Neuronal stem cell (in vitro differentiated cells): ENCODE measurements around the gene PDZRN4.

Experiments
- DNase-seq: peaks from one replicate; pipeline ENCODE4 v3.0.0-alpha.2; 2013; ENCODE audit warnings: low spot score
- H2AFZ ChIP-seq: one replicate; pipeline ENCODE4 v1.6.1; 2013; ENCODE audit warnings: mild to moderate bottlenecking, low read length, inconsistent platforms
- H2AK5ac ChIP-seq: 2 replicates; pipeline ENCODE4 v1.6.1; 2013; ENCODE audit warnings: low read depth, mild to moderate bottlenecking, inconsistent platforms, low read length, moderate library complexity, mixed read lengths
- H2BK120ac ChIP-seq: 2 replicates; pipeline ENCODE4 v1.6.1; 2013; ENCODE audit warnings: low read depth, mild to moderate bottlenecking, inconsistent platforms, low read length, moderate library complexity, mixed read lengths
- H2BK12ac ChIP-seq: one replicate; pipeline ENCODE4 v1.6.1; 2013; ENCODE audit warnings: low read length, inconsistent platforms
- H2BK15ac ChIP-seq: 2 replicates; pipeline ENCODE4 v1.6.1; 2013; ENCODE audit warnings: mild to moderate bottlenecking, low read length, inconsistent platforms, mixed read lengths
- H2BK5ac ChIP-seq: one replicate; pipeline ENCODE4 v1.6.1; 2013; ENCODE audit warnings: inconsistent platforms, mild to moderate bottlenecking, low read length, moderate library complexity
- H3K14ac ChIP-seq: one replicate; pipeline ENCODE4 v1.6.1; 2013; ENCODE audit warnings: low read length, inconsistent platforms
- H3K18ac ChIP-seq: 2 replicates; pipeline ENCODE4 v1.6.1; 2013; ENCODE audit warnings: low read length, inconsistent platforms
- H3K23ac ChIP-seq: 2 replicates; pipeline ENCODE4 v1.6.1; 2013; ENCODE audit warnings: low read depth, mild to moderate bottlenecking, mixed read lengths, low read length, inconsistent platforms; ENCODE audit not compliant: poor library complexity
- H3K27ac ChIP-seq: replicated peaks from 3 replicates; pipeline ENCODE4 v1.5.1; 2013; ENCODE audit warnings: low read length, inconsistent platforms
- H3K27me3 ChIP-seq, 3 experiments: 2 replicates each; pipeline ENCODE4 v1.6.1; 2013; ENCODE audit warnings: low read length in 3 of 3, mild to moderate bottlenecking in 2 of 3, inconsistent platforms in 1 of 3, low read depth in 1 of 3, mixed read lengths in 1 of 3, moderate library complexity in 1 of 3; ENCODE audit not compliant: control insufficient read depth in 3 of 3, insufficient read depth in 3 of 3
- H3K36me3 ChIP-seq, 2 donors: replicated peaks in 1 of 2; 2 replicates each; pipeline ENCODE4 v1.6.1; 2013; ENCODE audit warnings: low read length in 2 of 2; ENCODE audit not compliant: control insufficient read depth in 2 of 2, insufficient read depth in 2 of 2
- H3K4ac ChIP-seq: 2 replicates; pipeline ENCODE4 v1.6.1; 2013; ENCODE audit warnings: inconsistent platforms, mild to moderate bottlenecking, low read length, moderate library complexity
- H3K4me1 ChIP-seq, 2 donors: 1 replicate in 1 of 2; 2 replicates in 1 of 2; pipeline ENCODE4 v1.6.1; 2013; ENCODE audit warnings: low read length in 2 of 2, low read depth in 1 of 2; ENCODE audit not compliant: control insufficient read depth in 2 of 2, insufficient read depth in 1 of 2
- H3K4me2 ChIP-seq: one replicate; pipeline ENCODE4 v1.6.1; 2013; ENCODE audit warnings: mild to moderate bottlenecking, low read length, inconsistent platforms; ENCODE audit not compliant: insufficient read depth, poor library complexity, severe bottlenecking
- H3K4me3 ChIP-seq, 2 donors: 2 replicates each; pipeline ENCODE4 v1.5.1; 2013; ENCODE audit warnings: low read length in 2 of 2, mild to moderate bottlenecking in 2 of 2, inconsistent platforms in 1 of 2, moderate library complexity in 1 of 2
- H3K79me1 ChIP-seq: one replicate; pipeline ENCODE4 v1.6.1; 2013; ENCODE audit warnings: low read depth, mild to moderate bottlenecking, inconsistent platforms, low read length, moderate library complexity
- H3K9ac ChIP-seq: one replicate; pipeline ENCODE4 v1.6.1; 2013; ENCODE audit warnings: mild to moderate bottlenecking, low read depth, low read length, inconsistent platforms; ENCODE audit not compliant: poor library complexity
- H3K9me3 ChIP-seq, 2 donors: replicated peaks in 1 of 2; 2 replicates each; pipeline versions ENCODE3 to v1.6.1; 2013; ENCODE audit warnings: low read length in 2 of 2, mild to moderate bottlenecking in 2 of 2, inconsistent platforms in 1 of 2, low read depth in 1 of 2, mixed read lengths in 1 of 2, moderate library complexity in 1 of 2; ENCODE audit not compliant: control insufficient read depth in 2 of 2, insufficient read depth in 1 of 2
- H4K8ac ChIP-seq: one replicate; pipeline ENCODE4 v1.6.1; 2013; ENCODE audit warnings: low read depth, mild to moderate bottlenecking, inconsistent platforms, low read length, moderate library complexity
- H4K91ac ChIP-seq: one replicate; pipeline ENCODE4 v1.6.1; 2013; ENCODE audit warnings: low read length, low read depth, mild to moderate bottlenecking, inconsistent platforms; ENCODE audit not compliant: poor library complexity
- WGBS, 2 donors: extraction: QIAGEN DNeasy Blood & Tissue Kit; methylation state at CpG; one replicate each; pipeline ENCODE4 v1.1.7; 2013; ENCODE audit warnings: missing lambda C conversion rate in 2 of 2, mixed read lengths in 1 of 2; ENCODE audit not compliant: insufficient read length in 2 of 2, insufficient replicate concordance in 1 of 2; ENCODE audit errors: extremely low coverage in 2 of 2; 5-methylcytosine and 5-hydroxymethylcytosine counted together

PDZRN4 gene

DNA sequence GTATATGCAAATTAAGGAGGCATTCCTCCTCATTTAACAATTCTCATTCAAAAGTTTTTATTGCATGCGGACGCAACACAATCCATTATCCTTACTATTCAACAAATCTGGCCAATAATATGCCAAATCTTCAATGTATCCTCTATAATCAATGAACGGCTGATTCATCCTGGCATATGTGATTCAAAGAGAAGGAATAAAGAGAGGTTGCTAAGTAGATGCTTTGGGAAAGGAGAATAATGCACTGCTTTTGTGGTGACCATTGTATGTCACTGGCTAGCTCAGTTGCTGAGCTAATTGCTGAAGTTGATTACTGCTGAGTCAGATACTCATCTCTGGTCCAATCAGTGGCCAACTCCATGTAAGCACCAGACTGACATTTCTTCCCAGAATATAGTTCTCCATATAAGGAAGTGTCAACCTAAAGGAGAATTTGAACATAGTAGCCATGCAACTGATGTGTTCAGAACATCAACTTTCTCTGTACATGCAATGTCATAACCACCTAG is 148.0 kb downstream of the PDZRN4 start:
- H3K4me3 ChIP-seq = no peak overlapping the region
- DNase-seq = no peak

DNA sequence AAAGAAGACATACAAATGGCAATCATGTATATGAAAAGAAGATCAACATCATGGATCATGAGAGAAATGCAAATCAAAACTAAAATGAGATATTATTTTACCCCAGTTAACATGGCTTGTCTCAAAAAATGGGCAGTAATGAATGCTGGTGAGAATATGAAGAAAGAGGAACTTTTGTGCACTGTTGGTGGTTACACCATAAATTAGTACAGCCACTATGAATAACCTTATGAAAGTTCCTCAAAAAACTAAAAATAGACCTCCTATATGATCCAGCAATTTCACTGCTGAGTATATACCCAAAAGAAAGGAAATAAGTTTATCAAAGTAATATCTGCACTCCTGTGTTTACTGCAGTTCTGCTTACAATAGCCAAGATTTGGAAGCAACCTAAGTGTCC is 151.7 kb downstream of the PDZRN4 start:
- no peak overlapping the region for H3K27ac ChIP-seq
- no peak overlapping the region for H4K8ac ChIP-seq
- no peak overlapping the region for H2BK15ac ChIP-seq
- H3K14ac ChIP-seq = no peak overlapping the region
- H3K9ac ChIP-seq = no peak overlapping the region
- H3K9me3 ChIP-seq = peaks cover 0 to 15% of the 10 kb centered on the region in 2 donors
- no peak overlapping the region for H2BK120ac ChIP-seq
- DNase-seq = no peak
- no peak overlapping the region for H2BK5ac ChIP-seq
- H2AK5ac ChIP-seq = no peak overlapping the region
- no peak overlapping the region for H3K23ac ChIP-seq
- no peak overlapping the region for H4K91ac ChIP-seq
- no peaks in the 10 kb centered on the region for H3K36me3 ChIP-seq
- H3K4ac ChIP-seq = no peak overlapping the region
- no peak overlapping the region for H2BK12ac ChIP-seq
- no peaks in the 10 kb centered on the region for H3K79me1 ChIP-seq
- H3K18ac ChIP-seq = no peak overlapping the region
- H3K4me3 ChIP-seq = no peak overlapping the region
- H3K27me3 ChIP-seq = no peaks in the 10 kb centered on the region
- H3K4me2 ChIP-seq = no peak overlapping the region
- H3K4me1 ChIP-seq = peaks cover 0 to 6% of the 10 kb centered on the region in 2 donors
- H2AFZ ChIP-seq = no peak overlapping the region

More for the DNA sequence above, 148.0 kb downstream of the PDZRN4 start:
- H3K4ac ChIP-seq = no peak overlapping the region
- H2AK5ac ChIP-seq = no peak overlapping the region
- H3K27ac ChIP-seq = no peak overlapping the region
- H4K8ac ChIP-seq = no peak overlapping the region
- H2BK5ac ChIP-seq = no peak overlapping the region
- no peak overlapping the region for H4K91ac ChIP-seq
- no peaks in the 10 kb centered on the region for H3K79me1 ChIP-seq
- no peaks in the 10 kb centered on the region for H3K27me3 ChIP-seq
- H3K4me1 ChIP-seq = peaks cover 7 to 24% of the 10 kb centered on the region in 2 donors
- no peak overlapping the region for H2BK12ac ChIP-seq
- no peaks in the 10 kb centered on the region for H3K36me3 ChIP-seq
- H3K4me2 ChIP-seq = no peak overlapping the region
- H3K9ac ChIP-seq = no peak overlapping the region
- H2AFZ ChIP-seq = no peak overlapping the region
- no peak overlapping the region for H3K14ac ChIP-seq
- H3K23ac ChIP-seq = no peak overlapping the region
- WGBS, 2 donors = no CpG with 5 or more reads among the region's 3 CpGs
- H3K18ac ChIP-seq = no peak overlapping the region
- H2BK15ac ChIP-seq = no peak overlapping the region
- H2BK120ac ChIP-seq = no peak overlapping the region
- H3K9me3 ChIP-seq = peaks cover 0 to 10% of the 10 kb centered on the region in 2 donors

- Histone ChIP-seq H3K4me1 (peaks cover 0 to 5% of the 10 kb centered on the region in 2 donors), H4K8ac (no peak overlapping the region), H4K91ac (no peak overlapping the region), H3K4ac (no peak overlapping the region), H2BK5ac (no peak overlapping the region), H3K9ac (no peak overlapping the region), H3K14ac (no peak overlapping the region), H3K9me3 (peaks cover 0 to 9% of the 10 kb centered on the region in 2 donors), H2AFZ (peak overlapping the region; percentile 72), H3K18ac (no peak overlapping the region), H3K79me1 (no peaks in the 10 kb centered on the region), H2BK120ac (no peak overlapping the region), H3K27me3 (no peaks in the 10 kb centered on the region), H3K27ac (no peak overlapping the region), H3K23ac (no peak overlapping the region), H2AK5ac (no peak overlapping the region), H3K4me3 (no peak overlapping the region), H3K36me3 (no peaks in the 10 kb centered on the region), H3K4me2 (no peak overlapping the region), H2BK12ac (no peak overlapping the region), H2BK15ac (no peak overlapping the region)
- DNase-seq = no peak
- no CpG with 5 or more reads among the region's 8 CpGs for WGBS, 2 donors
Observed at GRCh38 chr12:41344776-41345470, 156.8 kb downstream of the PDZRN4 start.

- Histone ChIP-seq H2AK5ac (no peak overlapping the region), H2AFZ (no peak overlapping the region), H3K4me2 (no peak overlapping the region), H3K9ac (no peak overlapping the region), H4K8ac (no peak overlapping the region), H2BK120ac (no peak overlapping the region), H3K18ac (no peak overlapping the region), H3K36me3 (no peaks in the 10 kb centered on the region), H3K23ac (no peak overlapping the region), H3K27ac (no peak overlapping the region), H2BK5ac (no peak overlapping the region), H3K27me3 (no peaks in the 10 kb centered on the region), H3K4me3 (no peak overlapping the region), H3K4ac (no peak overlapping the region), H2BK12ac (no peak overlapping the region), H4K91ac (no peak overlapping the region), H3K14ac (no peak overlapping the region), H2BK15ac (no peak overlapping the region), H3K79me1 (no peaks in the 10 kb centered on the region), H3K9me3 (peaks cover 0 to 3% of the 10 kb centered on the region in 2 donors), H3K4me1 (peaks cover 0 to 5% of the 10 kb centered on the region in 2 donors)
- WGBS, 2 donors = no CpG with 5 or more reads among the region's 1 CpG
- DNase-seq = no peak
Observed at GRCh38 chr12:41348198-41348597, 160.1 kb downstream of the PDZRN4 start.
